DND-41 (cell line): Measurements from ENCODE around the gene ARL6IP4.

Source experiments
- ATAC-seq: fragments of 200-7000 bp; cut with Tn5 transposase; 3 replicates; pipeline ENCODE4 v1.9.1; 2021; ENCODE audit warnings: low read depth; ENCODE audit not compliant: insufficient read depth
- DNase-seq: peaks from one replicate; pipeline ENCODE4 v3.0.0-alpha.2; 2020
- H2AFZ ChIP-seq: 2 replicates; pipeline ENCODE4 v1.6.0; 2012; ENCODE audit warnings: low read depth, low read length
- H3K27ac ChIP-seq: 2 replicates; pipeline ENCODE4 v1.5.1; 2012; ENCODE audit warnings: low read length, inconsistent platforms
- H3K27me3 ChIP-seq: fragments of 200-600 bp; sonication (generic); 2 replicates; pipeline ENCODE4 v1.6.0; 2012; ENCODE audit warnings: low read length, mild to moderate bottlenecking, inconsistent platforms; ENCODE audit not compliant: insufficient read depth, poor library complexity
- H3K36me3 ChIP-seq: 2 replicates; pipeline ENCODE4 v1.5.1; 2012; ENCODE audit warnings: low read length, inconsistent platforms; ENCODE audit not compliant: insufficient read depth
- H3K4me1 ChIP-seq: 2 replicates; pipeline ENCODE4 v1.5.1; 2012; ENCODE audit warnings: mild to moderate bottlenecking, low read length; ENCODE audit not compliant: insufficient read depth
- H3K4me2 ChIP-seq: 2 replicates; pipeline ENCODE4 v1.6.0; 2012; ENCODE audit warnings: mild to moderate bottlenecking, moderate library complexity, low read length, inconsistent platforms; ENCODE audit not compliant: insufficient read depth
- H3K4me3 ChIP-seq, 2 experiments: fragments of 200-600 bp in 1 of 2; shearing (Covaris generic) in 1 of 2; 2 replicates each; pipeline ENCODE4 v1.5.1; 2012 to 2016; ENCODE audit warnings: inconsistent platforms in 2 of 2, low read length in 2 of 2, mild to moderate bottlenecking in 2 of 2, low read depth in 1 of 2, moderate library complexity in 1 of 2
- H3K79me2 ChIP-seq: 2 replicates; pipeline ENCODE4 v1.6.0; 2012; ENCODE audit warnings: low read length, inconsistent platforms; ENCODE audit not compliant: insufficient read depth
- H3K9ac ChIP-seq: 2 replicates; pipeline ENCODE4 v1.6.0; 2012; ENCODE audit warnings: low read depth, mild to moderate bottlenecking, inconsistent platforms, low read length, moderate library complexity
- H3K9me3 ChIP-seq: 2 replicates; pipeline ENCODE4 v1.5.1; 2012; ENCODE audit warnings: low read length, moderate library complexity, mild to moderate bottlenecking, inconsistent platforms; ENCODE audit not compliant: insufficient read depth, severe bottlenecking
- H4K20me1 ChIP-seq: 2 replicates; pipeline ENCODE4 v1.6.0; 2012; ENCODE audit warnings: low read length; ENCODE audit not compliant: insufficient read depth
- CTCF ChIP-seq: IDR thresholded peaks from 2 replicates; pipeline ENCODE4 v1.5.1; 2012; ENCODE audit warnings: borderline replicate concordance, low read length, moderate library complexity, mild to moderate bottlenecking; ENCODE audit not compliant: poor library complexity, severe bottlenecking; ENCODE audit errors: extremely low read depth
- EZH2 ChIP-seq: IDR thresholded peaks from 3 replicates; pipeline ENCODE4 v1.6.1; 2012; ENCODE audit warnings: borderline replicate concordance, low read depth, mild to moderate bottlenecking, moderate library complexity, low read length, inconsistent platforms; ENCODE audit not compliant: severe bottlenecking

ARL6IP4 gene

DNA sequence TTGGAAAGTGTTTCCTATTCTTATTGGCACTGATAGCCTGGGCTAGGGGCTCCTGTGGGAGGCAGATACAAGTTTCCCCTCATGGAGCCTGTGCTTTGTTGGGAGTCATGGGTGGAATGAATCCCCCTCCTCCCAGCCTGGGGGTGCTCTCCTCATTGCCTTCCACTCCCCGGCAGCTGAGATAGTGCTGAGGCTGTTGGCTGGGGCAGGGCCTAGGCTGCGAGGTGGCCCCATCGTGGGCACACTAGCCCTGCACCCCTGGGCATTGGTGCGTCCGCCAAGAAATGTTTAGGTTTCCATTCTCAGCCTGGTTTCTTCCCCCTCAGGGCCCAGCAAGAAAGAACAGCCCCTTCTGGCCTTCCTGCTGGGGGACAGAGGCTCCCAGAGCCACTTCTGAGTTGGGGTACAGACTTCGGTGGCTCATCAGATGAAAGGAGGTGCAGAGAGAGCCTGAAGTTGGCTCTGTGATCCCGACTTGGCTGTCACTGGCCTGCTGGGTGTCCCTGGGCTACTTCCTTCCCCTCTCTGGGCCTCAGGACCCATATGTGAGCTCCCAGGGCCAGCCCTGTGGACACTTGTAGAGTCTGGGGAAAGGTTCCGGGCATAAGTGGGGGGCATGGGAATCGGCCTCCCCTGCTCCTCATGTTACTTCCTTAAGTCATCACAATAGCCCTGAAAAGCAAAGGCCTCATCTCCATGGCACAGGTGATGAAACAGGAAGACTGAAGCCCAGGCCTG lies 2.7 kb upstream of the ARL6IP4 start:
- no peaks in the 10 kb centered on the region for H3K9me3 ChIP-seq
- peaks cover 41% of the 10 kb centered on the region for H3K36me3 ChIP-seq
- H3K4me3 ChIP-seq = no peak overlapping the region
- no peak overlapping the region for H2AFZ ChIP-seq
- no peak for DNase-seq
- peaks cover 25% of the 10 kb centered on the region for H4K20me1 ChIP-seq
- peak overlapping the region; percentile 89 for H3K4me2 ChIP-seq
- no peak for ATAC-seq
- peaks cover 73% of the 10 kb centered on the region for H3K4me1 ChIP-seq
- peaks cover 72% of the 10 kb centered on the region for H3K79me2 ChIP-seq
- no peak for TF ChIP-seq CTCF
- TF ChIP-seq EZH2 = no peak
- H3K27me3 ChIP-seq = no peaks in the 10 kb centered on the region
- no peak overlapping the region for H3K27ac ChIP-seq
- no peak overlapping the region for H3K9ac ChIP-seq

DNA sequence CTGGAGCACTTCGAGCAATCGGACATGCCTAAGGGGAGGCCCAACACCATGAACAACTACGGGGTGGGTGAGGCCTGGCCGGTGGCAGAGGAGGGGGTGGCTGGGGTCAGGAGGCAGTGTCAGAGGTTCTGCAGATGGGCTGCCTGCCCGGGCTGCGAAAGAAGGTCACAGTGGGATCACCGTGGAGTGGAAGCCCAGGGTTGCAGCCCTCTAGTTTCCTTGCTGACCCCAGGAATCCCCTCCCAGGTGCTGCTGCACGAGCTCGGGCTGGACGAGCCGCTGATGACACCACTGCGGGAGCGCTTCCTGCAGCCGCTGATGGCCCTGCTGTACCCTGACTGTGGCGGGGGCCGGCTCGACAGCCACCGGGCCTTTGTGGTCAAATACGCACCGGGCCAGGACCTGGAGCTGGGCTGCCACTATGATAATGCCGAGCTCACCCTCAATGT lies 1.9 kb upstream of the ARL6IP4 start:
- peaks cover 78% of the 10 kb centered on the region for H3K4me1 ChIP-seq
- no peak for TF ChIP-seq EZH2
- no peak for TF ChIP-seq CTCF
- H3K4me3 ChIP-seq = peak overlapping the region in 1 of 2 experiments; percentile 86; a peak in 2 of 4 replicates
- no peak overlapping the region; the same call in 1 of the 2 replicates for H3K9ac ChIP-seq
- H3K36me3 ChIP-seq = peaks cover 48% of the 10 kb centered on the region
- no peaks in the 10 kb centered on the region for H3K9me3 ChIP-seq
- peaks cover 72% of the 10 kb centered on the region for H3K79me2 ChIP-seq
- no peak for DNase-seq
- H2AFZ ChIP-seq = no peak overlapping the region
- H3K27me3 ChIP-seq = no peaks in the 10 kb centered on the region
- H3K27ac ChIP-seq = no peak overlapping the region
- peaks cover 30% of the 10 kb centered on the region for H4K20me1 ChIP-seq
- ATAC-seq = no peak
- H3K4me2 ChIP-seq = peak overlapping the region; percentile 89

DNA sequence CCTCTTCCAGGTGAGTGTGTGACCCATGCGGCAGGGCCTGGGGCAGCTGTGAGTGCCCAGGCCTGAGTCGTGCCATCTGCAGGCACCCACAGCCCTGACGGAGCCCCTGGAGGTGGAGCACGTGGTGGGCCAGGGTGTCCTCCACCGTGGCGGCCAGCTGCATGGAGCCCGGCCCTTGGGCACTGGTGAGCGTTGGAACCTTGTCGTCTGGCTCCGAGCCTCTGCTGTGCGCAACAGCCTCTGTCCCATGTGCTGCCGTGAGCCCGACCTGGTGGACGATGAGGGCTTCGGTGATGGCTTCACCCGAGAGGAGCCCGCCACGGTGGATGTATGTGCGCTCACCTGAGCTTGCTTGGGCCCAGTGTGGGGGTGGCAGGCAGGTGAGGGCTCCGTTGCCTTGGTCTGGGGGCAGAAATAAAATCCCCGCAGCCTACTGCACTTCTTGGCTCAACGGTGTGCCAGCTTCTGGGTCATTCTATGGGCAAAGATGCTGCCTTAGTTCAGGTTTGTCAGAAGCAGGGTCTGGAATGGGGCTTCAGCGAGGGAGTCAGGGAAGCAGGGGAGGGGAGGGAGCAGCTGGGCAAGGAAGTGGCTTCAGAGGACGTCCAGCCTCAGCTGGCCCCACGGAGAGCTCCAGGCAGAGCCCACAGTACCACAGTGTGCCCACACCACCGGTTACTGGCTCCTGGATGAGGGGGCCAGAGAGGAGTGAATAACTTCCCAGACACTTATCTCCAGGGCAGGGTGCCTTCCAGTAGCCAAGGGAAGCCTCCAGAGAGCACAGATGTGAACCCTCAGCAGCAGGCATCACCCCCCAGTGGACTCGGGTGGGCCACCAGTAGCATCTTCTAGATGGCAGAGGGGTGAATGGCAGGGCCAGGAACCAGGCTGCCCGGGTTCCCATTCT lies 1.2 kb upstream of the ARL6IP4 start:
- Histone ChIP-seq H2AFZ (peak overlapping the region; percentile 97), H3K9me3 (no peaks in the 10 kb centered on the region), H3K9ac (peak overlapping the region; percentile 93), H3K27me3 (no peaks in the 10 kb centered on the region), H3K36me3 (peaks cover 48% of the 10 kb centered on the region), H3K4me3 (peak overlapping the region; percentile 57 to 86; a peak in 3 of 4 replicates), H3K27ac (peak overlapping the region; percentile 88), H3K4me2 (peak overlapping the region; percentile 89), H4K20me1 (peaks cover 30% of the 10 kb centered on the region), H3K79me2 (peaks cover 69% of the 10 kb centered on the region), H3K4me1 (peaks cover 70% of the 10 kb centered on the region)
- ATAC-seq (no peak), DNase-seq (no peak)
- TF ChIP-seq EZH2 (no peak), CTCF (no peak)
